ENCODE data around the gene BCR.

DNA sequence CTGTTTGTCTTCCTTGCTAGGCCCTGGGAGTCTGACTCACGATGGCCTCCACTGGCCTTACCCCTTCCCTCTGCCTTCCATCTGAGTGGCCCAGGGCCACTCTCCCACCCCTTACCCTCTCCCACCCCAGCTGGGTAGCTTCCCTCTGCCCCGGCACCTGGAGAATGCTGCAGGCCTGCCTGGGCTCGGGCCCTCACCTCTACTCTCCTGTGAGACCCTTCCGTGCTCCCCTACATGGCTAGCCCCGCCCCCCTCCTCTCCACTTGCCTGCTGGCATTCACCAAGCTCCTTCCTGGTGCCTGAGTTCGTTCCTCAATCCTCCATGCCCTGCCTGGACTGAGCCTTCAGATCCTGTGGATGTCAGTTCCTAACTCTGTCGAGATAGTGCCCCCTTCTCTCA lies 26.3 kb upstream of the BCR start:
- TF ChIP-seq JUN (CRISPR knock-in tag; IDR thresholded peaks at IDR 0.05) (no peak), EP300 (IDR thresholded peaks at IDR 0.05; ENCODE audit: low read depth in 2 of 2, low read length in 2 of 2) (no peak), EP300 (CRISPR knock-in tag; IDR thresholded peaks at IDR 0.05; ENCODE audit: borderline replicate concordance) (no peak), FOXA3 (CRISPR knock-in tag; IDR thresholded peaks at IDR 0.05) (no peak), ISX (CRISPR knock-in tag; conservative IDR thresholded peaks at IDR 0.05) (no peak), ARNT (IDR thresholded peaks at IDR 0.05) (no peak), CCDC6 (CRISPR knock-in tag; IDR thresholded peaks at IDR 0.05) (no peak), ZNF761 (CRISPR knock-in tag; conservative IDR thresholded peaks at IDR 0.05) (no peak), PLRG1 (conservative IDR thresholded peaks at IDR 0.05) (no peak)
- TF ChIP-seq, protein P1, sequence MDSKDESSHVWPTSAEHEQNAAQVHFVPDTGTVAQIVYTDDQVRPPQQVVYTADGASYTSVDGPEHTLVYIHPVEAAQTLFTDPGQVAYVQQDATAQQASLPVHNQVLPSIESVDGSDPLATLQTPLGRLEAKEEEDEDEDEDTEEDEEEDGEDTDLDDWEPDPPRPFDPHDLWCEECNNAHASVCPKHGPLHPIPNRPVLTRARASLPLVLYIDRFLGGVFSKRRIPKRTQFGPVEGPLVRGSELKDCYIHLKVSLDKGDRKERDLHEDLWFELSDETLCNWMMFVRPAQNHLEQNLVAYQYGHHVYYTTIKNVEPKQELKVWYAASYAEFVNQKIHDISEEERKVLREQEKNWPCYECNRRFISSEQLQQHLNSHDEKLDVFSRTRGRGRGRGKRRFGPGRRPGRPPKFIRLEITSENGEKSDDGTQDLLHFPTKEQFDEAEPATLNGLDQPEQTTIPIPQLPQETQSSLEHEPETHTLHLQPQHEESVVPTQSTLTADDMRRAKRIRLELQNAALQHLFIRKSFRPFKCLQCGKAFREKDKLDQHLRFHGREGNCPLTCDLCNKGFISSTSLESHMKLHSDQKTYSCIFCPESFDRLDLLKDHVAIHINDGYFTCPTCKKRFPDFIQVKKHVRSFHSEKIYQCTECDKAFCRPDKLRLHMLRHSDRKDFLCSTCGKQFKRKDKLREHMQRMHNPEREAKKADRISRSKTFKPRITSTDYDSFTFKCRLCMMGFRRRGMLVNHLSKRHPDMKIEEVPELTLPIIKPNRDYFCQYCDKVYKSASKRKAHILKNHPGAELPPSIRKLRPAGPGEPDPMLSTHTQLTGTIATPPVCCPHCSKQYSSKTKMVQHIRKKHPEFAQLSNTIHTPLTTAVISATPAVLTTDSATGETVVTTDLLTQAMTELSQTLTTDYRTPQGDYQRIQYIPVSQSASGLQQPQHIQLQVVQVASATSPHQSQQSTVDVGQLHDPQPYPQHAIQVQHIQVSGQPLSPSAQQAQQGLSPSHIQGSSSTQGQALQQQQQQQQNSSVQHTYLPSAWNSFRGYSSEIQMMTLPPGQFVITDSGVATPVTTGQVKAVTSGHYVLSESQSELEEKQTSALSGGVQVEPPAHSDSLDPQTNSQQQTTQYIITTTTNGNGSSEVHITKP (CRISPR knock-in tag; IDR thresholded peaks at IDR 0.05; ENCODE audit: low read depth): no peak
- TF ChIP-seq, protein P2, sequence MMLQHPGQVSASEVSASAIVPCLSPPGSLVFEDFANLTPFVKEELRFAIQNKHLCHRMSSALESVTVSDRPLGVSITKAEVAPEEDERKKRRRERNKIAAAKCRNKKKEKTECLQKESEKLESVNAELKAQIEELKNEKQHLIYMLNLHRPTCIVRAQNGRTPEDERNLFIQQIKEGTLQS (CRISPR knock-in tag; IDR thresholded peaks at IDR 0.05): no peak
- TF ChIP-seq, protein P3, sequence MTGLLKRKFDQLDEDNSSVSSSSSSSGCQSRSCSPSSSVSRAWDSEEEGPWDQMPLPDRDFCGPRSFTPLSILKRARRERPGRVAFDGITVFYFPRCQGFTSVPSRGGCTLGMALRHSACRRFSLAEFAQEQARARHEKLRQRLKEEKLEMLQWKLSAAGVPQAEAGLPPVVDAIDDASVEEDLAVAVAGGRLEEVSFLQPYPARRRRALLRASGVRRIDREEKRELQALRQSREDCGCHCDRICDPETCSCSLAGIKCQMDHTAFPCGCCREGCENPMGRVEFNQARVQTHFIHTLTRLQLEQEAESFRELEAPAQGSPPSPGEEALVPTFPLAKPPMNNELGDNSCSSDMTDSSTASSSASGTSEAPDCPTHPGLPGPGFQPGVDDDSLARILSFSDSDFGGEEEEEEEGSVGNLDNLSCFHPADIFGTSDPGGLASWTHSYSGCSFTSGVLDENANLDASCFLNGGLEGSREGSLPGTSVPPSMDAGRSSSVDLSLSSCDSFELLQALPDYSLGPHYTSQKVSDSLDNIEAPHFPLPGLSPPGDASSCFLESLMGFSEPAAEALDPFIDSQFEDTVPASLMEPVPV (CRISPR knock-in tag; IDR thresholded peaks at IDR 0.05): no peak
